Fibroblast of skin of right biceps (primary cell): ENCODE data around the gene ADAT1.

Experiments used
- DNase-seq: peaks from one replicate; pipeline ENCODE4 v3.0.0-alpha.2; 2013

The ADAT1 gene

GRCh38 chr16:75622761-75623605, at the start of gene ADAT1:
TSS of gene ADAT1 (minus strand) at chr16:75623281. CDS start at chr16:75620799, 2,482 bp downstream.
- peak; percentile 99 for DNase-seq

GRCh38 chr16:75667503-75667902, 44.4 kb upstream of the ADAT1 start:
- DNase-seq: no peak

GRCh38 chr16:75660726-75661302, 37.7 kb upstream of the ADAT1 start:
- no peak for DNase-seq

DNA sequence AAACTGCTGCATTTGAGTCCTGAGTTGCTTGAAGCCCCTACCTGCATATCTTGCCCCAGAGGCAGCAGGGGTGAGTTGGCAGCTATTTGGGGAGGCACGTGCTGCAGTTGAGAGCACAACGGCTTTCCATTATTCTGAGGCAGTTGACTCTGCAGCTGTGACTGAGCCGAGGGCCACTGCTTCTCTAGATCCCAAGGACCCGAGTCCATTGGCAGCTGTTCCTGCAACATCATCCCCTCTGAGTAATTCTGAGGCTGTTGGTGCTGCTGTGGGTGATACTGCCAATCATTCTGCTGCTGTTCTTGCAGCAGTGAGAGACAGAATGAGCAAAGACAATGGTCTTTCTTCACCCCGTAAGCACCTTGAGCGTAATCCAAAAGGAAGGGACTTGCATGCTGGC, 37.2 kb upstream of the ADAT1 start:
- DNase-seq: no peak

DNA sequence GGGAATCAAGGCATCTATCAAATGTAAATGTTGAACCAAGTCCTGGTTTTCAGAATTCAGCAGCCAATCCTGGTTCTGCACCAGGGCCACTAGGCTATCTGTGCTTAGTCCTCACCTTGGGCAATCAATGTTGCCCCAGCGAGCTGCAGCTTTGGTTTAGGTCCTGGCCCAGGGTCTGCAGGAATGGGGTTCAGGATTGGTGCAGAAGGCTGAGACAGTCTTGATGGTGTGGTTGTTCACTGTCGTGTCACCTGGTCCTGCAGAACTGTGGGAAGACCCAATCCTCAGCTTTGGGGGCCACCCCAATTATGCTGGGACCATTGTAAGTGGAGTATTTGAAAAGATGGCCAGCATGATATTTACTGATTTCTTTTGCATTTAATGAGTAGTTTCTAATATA, 35.1 kb upstream of the ADAT1 start:
- no peak for DNase-seq

DNA sequence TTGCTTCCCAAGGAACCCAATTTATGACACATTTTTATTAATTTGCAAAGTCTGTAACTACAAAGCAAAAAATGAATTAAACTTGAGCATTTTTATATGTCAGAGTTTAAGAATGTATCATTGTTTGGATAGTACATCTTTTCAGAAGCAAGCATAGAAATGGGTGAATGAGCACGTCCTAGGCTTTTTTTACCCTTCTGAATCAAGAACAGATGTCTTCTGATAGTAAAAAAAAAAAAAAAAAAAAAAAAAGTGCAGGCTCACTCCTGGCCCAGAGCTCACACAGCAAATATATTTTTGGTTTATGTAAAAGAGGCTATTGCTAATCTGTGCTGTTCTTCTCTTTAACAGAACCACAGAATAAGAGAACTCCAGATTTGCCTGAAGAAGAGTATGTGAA, 30.8 kb upstream of the ADAT1 start:
- peak; percentile 77 for DNase-seq

- DNase-seq: peak; percentile 71
Measured at GRCh38 chr16:75648265-75649076, 25.4 kb upstream of the ADAT1 start.

DNA sequence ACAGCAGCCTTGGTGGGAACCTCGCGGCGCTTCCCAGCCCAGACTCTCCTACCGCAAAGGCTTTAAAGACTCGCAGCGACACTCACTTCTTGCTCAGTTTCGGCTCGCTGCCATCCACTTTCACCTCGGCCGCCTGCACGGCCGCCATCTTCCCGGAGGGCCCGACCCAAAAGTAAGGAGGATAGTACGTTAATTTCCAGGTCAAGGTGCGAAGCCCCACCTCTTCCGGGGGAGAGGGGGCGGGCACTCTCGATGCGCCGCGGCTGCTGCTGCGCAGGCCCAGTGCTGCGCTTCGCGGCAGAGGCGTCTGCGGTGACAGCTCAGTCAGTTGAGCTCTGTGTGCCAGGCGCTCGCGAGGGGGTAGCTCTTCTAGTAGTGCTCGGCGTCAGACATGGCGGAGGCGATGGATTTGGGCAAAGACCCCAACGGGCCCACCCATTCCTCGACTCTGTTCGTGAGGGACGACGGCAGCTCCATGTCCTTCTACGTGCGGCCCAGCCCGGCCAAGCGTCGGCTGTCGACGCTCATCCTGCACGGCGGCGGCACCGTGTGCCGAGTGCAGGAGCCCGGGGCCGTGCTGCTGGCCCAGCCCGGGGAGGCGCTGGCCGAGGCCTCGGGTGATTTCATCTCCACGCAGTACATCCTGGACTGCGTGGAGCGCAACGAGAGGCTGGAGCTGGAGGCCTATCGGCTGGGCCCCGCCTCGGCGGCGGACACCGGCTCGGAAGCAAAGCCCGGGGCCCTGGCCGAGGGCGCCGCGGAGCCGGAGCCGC, 24.6 kb upstream of the ADAT1 start, which contains the start of the genes KARS1 and TERF2IP:
Gene KARS1 (minus strand): TSS at position 174 of the 773 bp plus-strand sequence. CDS start 26 bp downstream, at position 148.
Gene TERF2IP (plus strand): TSS at position 282 of the 773 bp plus-strand sequence. CDS start 110 bp downstream, at position 392.
- peak; percentile 93 for DNase-seq

GRCh38 chr16:75647112-75647491, 24.0 kb upstream of the ADAT1 start:
- no peak for DNase-seq

DNA sequence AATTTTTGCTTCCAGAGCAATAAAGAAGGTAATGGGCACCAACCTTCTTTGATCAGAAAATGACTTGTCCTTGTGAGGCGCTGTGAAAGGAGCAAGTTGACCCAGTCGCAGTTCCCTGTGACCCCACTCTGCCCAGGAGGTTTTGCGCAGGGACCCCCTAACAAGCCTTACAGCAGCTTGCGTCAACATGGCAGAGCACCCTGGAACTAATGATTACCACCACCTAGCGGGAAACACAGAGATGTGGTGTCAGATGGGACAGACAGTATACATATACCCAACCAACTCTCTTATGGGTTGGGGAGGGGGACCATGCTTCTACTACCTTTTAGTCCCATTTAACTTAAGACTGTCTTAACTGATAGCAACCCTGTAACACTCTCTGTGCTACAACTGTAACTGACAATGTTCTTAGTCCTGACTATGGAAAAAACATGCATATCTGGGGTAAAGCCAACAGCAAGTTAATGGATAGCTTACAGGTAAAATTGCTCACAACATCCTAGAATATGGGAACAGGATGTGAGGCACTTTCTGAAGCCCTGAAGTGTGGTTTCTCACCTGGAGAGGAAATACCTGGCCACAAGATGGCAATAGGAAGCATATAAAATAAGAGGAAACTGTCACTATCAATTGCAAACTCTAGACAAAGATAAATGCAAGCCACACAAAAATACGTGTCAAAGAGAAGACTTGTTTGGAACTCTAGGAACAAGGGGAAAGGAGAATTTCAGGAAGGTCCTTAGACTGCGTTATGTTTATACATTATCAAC, 21.3 kb upstream of the ADAT1 start:
- DNase-seq: no peak

GRCh38 chr16:75640598-75640997, 17.5 kb upstream of the ADAT1 start:
- DNase-seq: no peak

GRCh38 chr16:75635036-75635435, 12.0 kb upstream of the ADAT1 start:
- DNase-seq: no peak

DNA sequence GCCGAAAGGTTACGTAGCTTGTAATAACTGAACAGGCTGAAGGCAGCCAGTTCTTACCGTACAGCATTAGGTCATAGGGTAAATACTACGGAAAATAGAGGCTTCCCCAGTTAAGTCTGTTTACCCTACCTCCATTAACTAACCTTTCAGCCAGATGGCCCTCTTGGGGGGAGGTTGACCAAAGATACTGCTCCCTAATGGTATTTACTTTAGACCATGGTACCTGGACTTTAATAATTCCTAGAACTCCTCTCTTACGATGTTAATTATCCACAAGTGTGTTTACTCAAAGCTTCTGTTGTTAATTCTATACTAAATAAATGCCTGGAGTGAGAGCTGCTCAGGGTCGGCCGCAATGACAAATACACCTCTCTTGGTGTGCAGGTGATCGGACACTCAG, 9.8 kb upstream of the ADAT1 start:
- DNase-seq: no peak

DNA sequence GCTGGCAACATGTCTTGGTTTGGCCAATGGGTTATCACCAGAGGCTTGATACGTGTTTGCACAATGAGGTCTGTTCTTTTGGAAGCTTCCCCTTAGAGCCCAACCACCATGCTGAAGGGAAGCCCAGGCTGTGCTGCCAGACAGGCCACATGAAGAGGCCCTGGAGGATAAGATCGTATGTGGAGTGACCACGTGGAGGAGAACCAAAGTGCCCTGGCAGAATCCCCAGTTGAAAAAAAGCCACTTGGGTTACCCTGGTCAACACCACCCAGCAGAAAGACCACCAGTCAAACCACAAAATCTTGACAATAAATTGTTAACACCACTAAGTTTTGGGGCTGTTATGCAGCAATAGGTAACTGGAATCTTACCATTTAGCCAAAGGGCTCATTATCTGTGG, 7.0 kb upstream of the ADAT1 start:
- no peak for DNase-seq

- no peak for DNase-seq
Measured at GRCh38 chr16:75629132-75629531, 6.1 kb upstream of the ADAT1 start.

GRCh38 chr16:75628351-75628750, 5.3 kb upstream of the ADAT1 start:
- DNase-seq: no peak

DNA sequence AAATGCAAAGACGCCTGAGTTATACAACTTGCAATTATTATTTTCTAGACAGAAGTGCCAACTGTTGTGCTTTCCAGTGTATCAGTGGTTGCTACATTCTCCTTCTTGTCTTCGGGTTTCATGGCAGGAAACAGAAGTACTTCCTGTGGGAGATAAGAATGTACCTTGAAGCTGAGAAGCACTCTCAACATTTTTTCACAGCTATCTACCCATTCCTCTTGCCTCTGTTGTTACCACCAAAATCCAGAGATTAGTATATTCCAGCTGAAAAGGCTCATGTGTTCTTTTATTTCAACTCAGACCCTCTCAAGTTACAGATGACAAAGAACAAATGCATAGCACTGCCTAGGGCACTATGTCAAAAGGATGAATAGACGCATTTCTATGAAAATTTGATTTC, 4.8 kb upstream of the ADAT1 start:
- DNase-seq: no peak

DNA sequence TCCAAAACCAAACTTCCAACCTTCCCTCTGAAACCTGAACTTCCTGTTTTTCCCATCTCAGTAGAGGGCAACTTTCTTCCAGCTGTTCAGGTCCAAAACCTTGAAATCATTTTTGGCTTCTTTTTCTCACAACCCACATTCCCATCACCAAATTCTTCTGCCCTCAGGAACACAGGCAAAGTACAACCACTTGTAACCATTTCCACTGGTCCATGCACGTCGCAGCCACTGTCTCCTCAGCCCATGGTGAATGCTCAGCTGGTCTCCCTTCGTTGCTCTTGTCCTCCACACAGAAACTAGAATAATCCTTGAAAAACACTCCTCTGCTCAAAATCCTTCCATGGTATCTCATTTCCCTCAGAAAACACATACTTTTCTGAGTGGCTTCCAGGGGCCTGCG, 3.7 kb upstream of the ADAT1 start:
- DNase-seq: no peak

DNA sequence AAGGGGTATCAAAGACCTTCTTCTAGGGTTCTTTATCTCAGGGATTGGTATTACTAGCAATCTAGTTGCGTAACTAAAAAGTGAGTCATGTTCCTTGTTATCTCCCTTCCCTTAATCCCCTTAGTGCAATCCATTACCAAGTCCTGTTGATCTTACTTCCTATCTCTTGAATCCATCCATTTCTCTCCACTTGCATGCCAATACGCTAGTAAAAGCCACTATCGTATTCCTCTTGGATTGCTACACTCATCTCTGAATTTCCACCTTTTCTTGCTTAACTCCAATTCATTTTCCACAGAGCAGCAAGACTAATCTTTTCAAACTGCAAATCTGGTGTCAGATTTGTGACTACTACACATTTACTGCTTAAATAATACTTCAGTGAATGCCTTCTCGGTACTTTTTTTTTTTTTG, 1.8 kb upstream of the ADAT1 start:
- peak; percentile 34 for DNase-seq

DNA sequence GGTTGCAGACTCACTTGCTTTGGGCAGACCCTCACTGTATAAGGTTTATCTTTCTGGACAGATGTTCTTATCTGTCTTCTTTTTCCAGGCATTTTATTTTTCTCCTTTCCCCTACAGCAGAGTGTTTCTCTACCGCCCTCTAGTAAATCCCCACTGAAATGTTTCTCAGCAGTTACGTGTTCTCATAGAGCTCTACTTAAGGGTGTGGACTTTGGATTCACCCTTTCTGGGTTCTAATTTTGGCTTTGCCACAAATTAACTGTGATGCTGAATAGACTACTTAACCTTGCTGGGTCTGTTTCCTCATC, 2.0 kb downstream of the ADAT1 start:
- peak; percentile 33 for DNase-seq

DNA sequence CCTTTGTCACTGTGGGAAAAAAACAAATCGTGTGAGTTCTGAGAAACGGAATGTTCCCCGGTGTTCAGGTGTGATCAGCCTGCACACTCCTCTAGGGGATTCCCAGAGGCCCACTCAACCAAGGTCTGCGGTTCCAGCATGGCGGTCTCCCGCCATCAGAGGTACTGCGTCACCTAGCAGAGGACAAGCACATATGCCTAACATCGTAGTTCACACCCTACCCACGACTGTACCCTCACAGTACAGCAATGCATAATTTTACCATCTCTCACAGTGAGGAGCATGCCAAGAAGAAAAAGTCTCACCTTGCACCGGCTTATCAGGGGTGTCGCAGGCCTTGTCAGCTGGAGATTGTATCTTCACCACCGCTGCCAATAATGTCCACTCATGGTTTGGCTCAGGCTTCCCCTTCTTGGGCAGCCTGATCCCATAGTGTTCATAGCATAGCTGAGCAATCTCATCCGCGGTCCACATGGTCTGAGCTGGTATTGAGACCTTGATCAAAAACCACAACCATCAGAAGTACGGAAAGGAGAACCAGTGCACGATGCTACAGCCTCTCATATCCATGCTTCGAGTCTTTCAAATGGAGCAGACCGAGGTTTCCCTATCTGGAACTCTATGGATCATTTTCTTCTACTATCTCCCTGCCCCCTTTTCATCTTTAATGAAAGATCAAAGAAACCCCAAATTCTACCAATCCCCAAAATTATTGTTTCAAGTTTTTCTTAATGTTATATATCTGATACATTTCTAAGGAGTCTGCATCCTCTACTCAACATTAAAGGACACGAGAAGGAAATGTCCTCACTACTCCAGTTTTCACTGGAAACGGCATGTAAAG, 2.5 kb downstream of the ADAT1 start:
- DNase-seq: no peak
